Smooth muscle cell (in vitro differentiated cells): Measurements from ENCODE around the gene HRK. TPM values are rescaled to one million over a fixed set of nuclear protein-coding genes. Genes with fewer than 3 reads are reported as not detected.

Experiments
- DNase-seq: peaks from one replicate; lab custom pipeline; 2025; ENCODE audit not compliant: unreplicated experiment; lab: John Stamatoyannopoulos, UW
- H2AFZ ChIP-seq: fragments of 200-600 bp; sonication (generic); 2 replicates; pipeline ENCODE4 v1.6.0; 2016; ENCODE audit warnings: antibody characterized with exemption, low read depth, mild to moderate bottlenecking
- H3F3A ChIP-seq: fragments of 200-600 bp; sonication (generic); 2 replicates; pipeline ENCODE4 v1.6.0; 2017; ENCODE audit warnings: antibody characterized with exemption, low read depth
- H3K27ac ChIP-seq: fragments of 200-600 bp; sonication (generic); 2 replicates; pipeline ENCODE4 v1.5.1; 2016; ENCODE audit warnings: low read depth, mild to moderate bottlenecking
- H3K27me3 ChIP-seq: fragments of 200-600 bp; sonication (generic); 2 replicates; pipeline ENCODE4 v1.6.1; 2016; ENCODE audit warnings: low read depth, mild to moderate bottlenecking
- H3K36me3 ChIP-seq: fragments of 200-600 bp; sonication (generic); 2 replicates; pipeline ENCODE4 v1.5.1; 2016; ENCODE audit warnings: low read depth
- H3K4me1 ChIP-seq: fragments of 200-600 bp; sonication (generic); 2 replicates; pipeline ENCODE4 v1.5.1; 2016; ENCODE audit warnings: low read depth
- H3K4me2 ChIP-seq: fragments of 200-600 bp; sonication (generic); 2 replicates; pipeline ENCODE4 v1.6.0; 2016; ENCODE audit warnings: mild to moderate bottlenecking
- H3K4me3 ChIP-seq: fragments of 200-600 bp; sonication (generic); 2 replicates; pipeline ENCODE4 v1.5.1; 2016; ENCODE audit warnings: mild to moderate bottlenecking
- H3K79me2 ChIP-seq: fragments of 200-600 bp; sonication (generic); 2 replicates; pipeline ENCODE4 v1.6.0; 2016; ENCODE audit warnings: low read depth, mild to moderate bottlenecking
- H3K9ac ChIP-seq: fragments of 200-600 bp; sonication (generic); 2 replicates; pipeline ENCODE4 v1.6.0; 2016; ENCODE audit warnings: low read depth
- H3K9me3 ChIP-seq: fragments of 200-600 bp; sonication (generic); replicated peaks from 2 replicates; pipeline ENCODE4 v1.5.1; 2016; ENCODE audit warnings: low read depth
- H4K20me1 ChIP-seq: fragments of 200-600 bp; sonication (generic); 2 replicates; pipeline ENCODE4 v1.6.0; 2016; ENCODE audit warnings: low read depth
- CTCF ChIP-seq: fragments of 200-600 bp; sonication (generic); IDR thresholded peaks from 2 replicates; pipeline ENCODE4 v1.5.1; 2017; ENCODE audit warnings: borderline replicate concordance, mild to moderate bottlenecking, antibody characterized with exemption; ENCODE audit not compliant: insufficient read depth, poor library complexity, severe bottlenecking
- WGBS: methylation state at CpG from one replicate; pipeline ENCODE4 v1.1.7; 2016; ENCODE audit warnings: low lambda C conversion rate; 5-methylcytosine and 5-hydroxymethylcytosine counted together
- polyA plus RNA-seq: library from polyadenylated mRNA; unstranded; fragments of >200 nt; fragmentation: Nextera tagmentation; extraction: Ambion mirVana; gene quantifications from 2 replicates; pipeline ENCODE4 v1.2.1, GENCODE V29; 2016
- total RNA-seq: library from RNA; depleted of rRNA; stranded (reverse); fragments of >200 nt; gene quantifications from 2 replicates; pipeline ENCODE4 v1.2.3, GENCODE V29; 2014

Gene HRK
- total and polyA plus RNA-seq, 2 experiments from 2014 or later, result 0.04 TPM; not detected in 1

GRCh38 chr12:116918464-116918863 lies 37.2 kb upstream of the HRK start:
- Histone ChIP-seq H3F3A (no peaks in the 10 kb centered on the region), H3K79me2 (peaks cover 59% of the 10 kb centered on the region), H3K27ac (no peak overlapping the region), H3K9me3 (no peaks in the 10 kb centered on the region), H3K4me3 (no peak overlapping the region), H3K27me3 (no peaks in the 10 kb centered on the region), H3K36me3 (no peaks in the 10 kb centered on the region), H3K4me2 (no peak overlapping the region), H2AFZ (no peak overlapping the region), H3K9ac (no peak overlapping the region), H3K4me1 (no peaks in the 10 kb centered on the region), H4K20me1 (peaks cover 97% of the 10 kb centered on the region)
- WGBS, result 97% methylated on average over 2 of the region's 2 CpGs
- TF ChIP-seq CTCF, result no peak
- DNase-seq, result no peak

GRCh38 chr12:116916714-116917114 lies 35.5 kb upstream of the HRK start:
- H3K9ac ChIP-seq, result no peak overlapping the region
- no peak overlapping the region for H2AFZ ChIP-seq
- H3K36me3 ChIP-seq, result no peaks in the 10 kb centered on the region
- peaks cover 86% of the 10 kb centered on the region for H4K20me1 ChIP-seq
- no peaks in the 10 kb centered on the region for H3K9me3 ChIP-seq
- no peaks in the 10 kb centered on the region for H3K27me3 ChIP-seq
- WGBS, result 28% methylated on average over 5 of the region's 5 CpGs
- H3F3A ChIP-seq, result no peaks in the 10 kb centered on the region
- H3K79me2 ChIP-seq, result peaks cover 56% of the 10 kb centered on the region
- peak; percentile 22 for TF ChIP-seq CTCF
- no peak overlapping the region for H3K4me3 ChIP-seq
- no peak for DNase-seq
- H3K27ac ChIP-seq, result peak overlapping the region; percentile 40
- peaks cover 2% of the 10 kb centered on the region for H3K4me1 ChIP-seq
- H3K4me2 ChIP-seq, result peak overlapping the region; percentile 32

- Histone ChIP-seq H3K4me2 (peak overlapping the region; percentile 32), H2AFZ (no peak overlapping the region), H3K27me3 (no peaks in the 10 kb centered on the region), H3K9ac (no peak overlapping the region), H3K79me2 (peaks cover 56% of the 10 kb centered on the region), H3F3A (no peaks in the 10 kb centered on the region), H3K4me3 (no peak overlapping the region), H3K27ac (peak overlapping the region; percentile 48), H3K9me3 (no peaks in the 10 kb centered on the region), H4K20me1 (peaks cover 80% of the 10 kb centered on the region), H3K4me1 (peaks cover 7% of the 10 kb centered on the region), H3K36me3 (no peaks in the 10 kb centered on the region)
- no peak for TF ChIP-seq CTCF
- DNase-seq, result no peak
Observed at GRCh38 chr12:116916122-116916521, 34.9 kb upstream of the HRK start.

GRCh38 chr12:116915326-116915725 lies 34.1 kb upstream of the HRK start:
- 100% methylated on average over 1 of the region's 1 CpG for WGBS
- Histone ChIP-seq H3K9ac (no peak overlapping the region), H3K36me3 (no peaks in the 10 kb centered on the region), H3F3A (no peaks in the 10 kb centered on the region), H3K27ac (no peak overlapping the region), H3K79me2 (peaks cover 59% of the 10 kb centered on the region), H3K4me3 (no peak overlapping the region), H3K4me1 (peaks cover 7% of the 10 kb centered on the region), H3K9me3 (no peaks in the 10 kb centered on the region), H2AFZ (no peak overlapping the region), H3K4me2 (no peak overlapping the region), H4K20me1 (peaks cover 72% of the 10 kb centered on the region), H3K27me3 (no peaks in the 10 kb centered on the region)
- TF ChIP-seq CTCF, result no peak
- no peak for DNase-seq
